ENCODE measurements around the gene DLX3.

DNA sequence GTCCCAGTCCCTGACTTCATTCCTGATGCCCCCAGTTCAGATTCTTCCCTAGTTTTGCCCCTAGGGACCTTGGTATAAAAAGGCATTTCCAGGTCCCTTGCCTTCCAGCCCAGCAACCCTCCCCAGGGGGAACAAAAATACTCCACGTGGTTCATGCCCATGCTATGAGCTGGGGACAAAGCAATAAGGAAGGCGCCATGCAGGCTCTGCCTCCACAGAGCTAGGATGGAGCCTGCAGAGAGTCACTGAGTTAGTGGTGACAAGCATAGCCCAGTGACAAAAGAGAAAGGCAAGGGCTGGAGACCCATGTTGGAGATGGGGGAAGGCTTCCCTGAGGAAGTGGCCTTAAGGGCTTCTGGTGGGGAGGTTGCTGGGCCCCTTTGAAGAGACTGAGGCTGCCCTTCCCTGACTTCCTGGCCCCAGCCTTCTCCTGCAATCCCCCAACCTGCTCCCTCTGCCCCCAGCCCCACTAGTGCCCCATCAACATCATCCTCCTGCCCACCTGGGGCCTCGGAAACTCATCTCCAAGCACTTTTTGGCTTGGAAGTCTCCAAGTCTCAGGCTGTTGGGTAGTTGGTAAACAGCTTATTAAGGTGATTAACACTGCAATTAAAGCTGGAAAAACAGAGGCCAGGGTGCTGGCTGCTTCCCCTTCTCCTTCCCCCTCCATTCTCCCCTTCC, 9.6 kb downstream of the DLX3 start:
- TF ChIP-seq, protein P1, sequence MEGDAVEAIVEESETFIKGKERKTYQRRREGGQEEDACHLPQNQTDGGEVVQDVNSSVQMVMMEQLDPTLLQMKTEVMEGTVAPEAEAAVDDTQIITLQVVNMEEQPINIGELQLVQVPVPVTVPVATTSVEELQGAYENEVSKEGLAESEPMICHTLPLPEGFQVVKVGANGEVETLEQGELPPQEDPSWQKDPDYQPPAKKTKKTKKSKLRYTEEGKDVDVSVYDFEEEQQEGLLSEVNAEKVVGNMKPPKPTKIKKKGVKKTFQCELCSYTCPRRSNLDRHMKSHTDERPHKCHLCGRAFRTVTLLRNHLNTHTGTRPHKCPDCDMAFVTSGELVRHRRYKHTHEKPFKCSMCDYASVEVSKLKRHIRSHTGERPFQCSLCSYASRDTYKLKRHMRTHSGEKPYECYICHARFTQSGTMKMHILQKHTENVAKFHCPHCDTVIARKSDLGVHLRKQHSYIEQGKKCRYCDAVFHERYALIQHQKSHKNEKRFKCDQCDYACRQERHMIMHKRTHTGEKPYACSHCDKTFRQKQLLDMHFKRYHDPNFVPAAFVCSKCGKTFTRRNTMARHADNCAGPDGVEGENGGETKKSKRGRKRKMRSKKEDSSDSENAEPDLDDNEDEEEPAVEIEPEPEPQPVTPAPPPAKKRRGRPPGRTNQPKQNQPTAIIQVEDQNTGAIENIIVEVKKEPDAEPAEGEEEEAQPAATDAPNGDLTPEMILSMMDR (IDR thresholded peaks at IDR 0.05) = no peak
- no peak for TF ChIP-seq POLR2A (IDR thresholded peaks at IDR 0.05)

All from uterus (tissue), 2 donors.